Fibroblast of the aortic adventitia (primary cell): ENCODE data around the gene ADK. TPM values are rescaled to one million over a fixed set of nuclear protein-coding genes. Genes with fewer than 3 reads are reported as not detected.

Experiments
- DNase-seq: peaks from one replicate; pipeline ENCODE4 v3.0.0-alpha.2; 2010; ENCODE audit warnings: low read depth
- H3K4me3 ChIP-seq: 2 replicates; pipeline ENCODE4 v1.5.1; 2011; ENCODE audit warnings: low read depth, mild to moderate bottlenecking, control low read depth, low read length, moderate library complexity
- CTCF ChIP-seq: IDR thresholded peaks from 2 replicates; pipeline ENCODE4 v1.5.1; 2011; ENCODE audit warnings: mild to moderate bottlenecking, low read length, control low read depth, inconsistent platforms; ENCODE audit not compliant: insufficient read depth
- total RNA-seq: library from RNA; depleted of rRNA; stranded (reverse); fragments of >200 nt; gene quantifications from 2 replicates; pipeline ENCODE4 v1.2.3, GENCODE V29; 2012; ENCODE audit warnings: low replicate concordance

ADK gene
- total RNA-seq, 1 donor: 96.8 TPM

- no peak for TF ChIP-seq CTCF
- H3K4me3 ChIP-seq: no peak overlapping the region
- DNase-seq: peak; percentile 9
Observed at GRCh38 chr10:74643596-74643975, 492.6 kb downstream of the ADK start.

GRCh38 chr10:74644738-74645137 is 493.7 kb downstream of the ADK start:
- TF ChIP-seq CTCF: no peak

GRCh38 chr10:74645692-74646091 is 494.7 kb downstream of the ADK start:
- no peak for DNase-seq
- no peak overlapping the region for H3K4me3 ChIP-seq
- no peak for TF ChIP-seq CTCF

More at GRCh38 chr10:74644738-74645137, 493.7 kb downstream of the ADK start:
- no peak for DNase-seq
- no peak overlapping the region for H3K4me3 ChIP-seq

- no peak for DNase-seq
- no peak overlapping the region for H3K4me3 ChIP-seq
Observed at GRCh38 chr10:74650613-74651012, 499.6 kb downstream of the ADK start.

GRCh38 chr10:74651565-74651964 is 500.5 kb downstream of the ADK start:
- H3K4me3 ChIP-seq: no peak overlapping the region
- no peak for TF ChIP-seq CTCF
- DNase-seq: no peak

More at GRCh38 chr10:74650613-74651012, 499.6 kb downstream of the ADK start:
- TF ChIP-seq CTCF: no peak

- no peak for TF ChIP-seq CTCF
- H3K4me3 ChIP-seq: no peak overlapping the region
- DNase-seq: no peak
Observed at GRCh38 chr10:74652664-74653063, 501.6 kb downstream of the ADK start.

GRCh38 chr10:74658511-74658910 is 507.5 kb downstream of the ADK start:
- no peak for DNase-seq
- no peak for TF ChIP-seq CTCF
- H3K4me3 ChIP-seq: no peak overlapping the region
